IPS DF 6.9 (cell line): ENCODE results near the gene CD93.

Source experiments
- DNase-seq: peaks from one replicate; pipeline ENCODE4 v3.0.0-alpha.2; 2013; ENCODE audit warnings: low read depth, low spot score
- H3K27ac ChIP-seq: one replicate; pipeline ENCODE4 v1.5.1; 2013; ENCODE audit warnings: low read length, control low read depth
- H3K27me3 ChIP-seq: 2 replicates; pipeline ENCODE4 v1.6.1; 2013; ENCODE audit warnings: mild to moderate bottlenecking, low read length; ENCODE audit not compliant: control insufficient read depth, insufficient read depth
- H3K36me3 ChIP-seq: 2 replicates; pipeline ENCODE4 v1.6.1; 2013; ENCODE audit warnings: low read length; ENCODE audit not compliant: control insufficient read depth, insufficient read depth
- H3K4me1 ChIP-seq: 2 replicates; pipeline ENCODE4 v1.6.1; 2013; ENCODE audit warnings: low read length; ENCODE audit not compliant: control insufficient read depth, insufficient read depth
- H3K4me3 ChIP-seq: 2 replicates; pipeline ENCODE4 v1.5.1; 2013; ENCODE audit warnings: mild to moderate bottlenecking, low read length
- H3K9me3 ChIP-seq: 2 replicates; pipeline ENCODE4 v1.6.1; 2013; ENCODE audit warnings: low read length, inconsistent platforms; ENCODE audit not compliant: control insufficient read depth, insufficient read depth
- WGBS: extraction: QIAGEN DNeasy Blood & Tissue Kit; methylation state at CpG from one replicate; pipeline ENCODE4 v1.1.7; 2013; ENCODE audit warnings: mixed read lengths, missing lambda C conversion rate; ENCODE audit not compliant: insufficient read length, insufficient coverage; 5-methylcytosine and 5-hydroxymethylcytosine counted together

CD93 gene

DNA sequence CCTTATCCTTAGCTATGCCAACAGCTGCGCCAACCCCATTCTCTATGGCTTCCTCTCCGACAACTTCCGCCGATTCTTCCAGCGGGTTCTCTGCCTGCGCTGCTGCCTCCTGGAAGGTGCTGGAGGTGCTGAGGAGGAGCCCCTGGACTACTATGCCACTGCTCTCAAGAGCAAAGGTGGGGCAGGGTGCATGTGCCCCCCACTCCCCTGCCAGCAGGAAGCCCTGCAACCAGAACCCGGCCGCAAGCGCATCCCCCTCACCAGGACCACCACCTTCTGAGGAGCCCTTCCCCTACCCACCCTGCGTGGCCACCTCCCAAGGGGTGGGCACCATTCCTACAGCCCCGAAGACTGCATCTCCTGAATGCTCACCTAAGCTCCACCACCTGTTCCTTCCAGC is 49.8 kb downstream of the CD93 start:
- Histone ChIP-seq H3K27ac (no peak overlapping the region), H3K9me3 (no peaks in the 10 kb centered on the region), H3K4me1 (0 out of 2 replicates have a peak, but pooled peaks cover 3% of the 10 kb centered on the region), H3K4me3 (no peak overlapping the region), H3K36me3 (no peaks in the 10 kb centered on the region), H3K27me3 (peaks cover 22% of the 10 kb centered on the region; the same call in 1 of the 2 replicates)
- no CpG with 5 or more reads among the region's 11 CpGs for WGBS
- no peak for DNase-seq

DNA sequence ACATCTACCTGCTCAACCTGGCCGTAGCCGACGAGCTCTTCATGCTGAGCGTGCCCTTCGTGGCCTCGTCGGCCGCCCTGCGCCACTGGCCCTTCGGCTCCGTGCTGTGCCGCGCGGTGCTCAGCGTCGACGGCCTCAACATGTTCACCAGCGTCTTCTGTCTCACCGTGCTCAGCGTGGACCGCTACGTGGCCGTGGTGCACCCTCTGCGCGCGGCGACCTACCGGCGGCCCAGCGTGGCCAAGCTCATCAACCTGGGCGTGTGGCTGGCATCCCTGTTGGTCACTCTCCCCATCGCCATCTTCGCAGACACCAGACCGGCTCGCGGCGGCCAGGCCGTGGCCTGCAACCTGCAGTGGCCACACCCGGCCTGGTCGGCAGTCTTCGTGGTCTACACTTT is 50.4 kb downstream of the CD93 start:
- H3K27me3 ChIP-seq = peaks cover 22% of the 10 kb centered on the region; the same call in 1 of the 2 replicates
- no peak overlapping the region for H3K27ac ChIP-seq
- no peak overlapping the region for H3K4me3 ChIP-seq
- H3K9me3 ChIP-seq = no peaks in the 10 kb centered on the region
- no peaks in the 10 kb centered on the region for H3K36me3 ChIP-seq
- no peak for DNase-seq
- no CpG with 5 or more reads among the region's 41 CpGs for WGBS
- 0 out of 2 replicates have a peak, but pooled peaks cover 3% of the 10 kb centered on the region for H3K4me1 ChIP-seq

DNA sequence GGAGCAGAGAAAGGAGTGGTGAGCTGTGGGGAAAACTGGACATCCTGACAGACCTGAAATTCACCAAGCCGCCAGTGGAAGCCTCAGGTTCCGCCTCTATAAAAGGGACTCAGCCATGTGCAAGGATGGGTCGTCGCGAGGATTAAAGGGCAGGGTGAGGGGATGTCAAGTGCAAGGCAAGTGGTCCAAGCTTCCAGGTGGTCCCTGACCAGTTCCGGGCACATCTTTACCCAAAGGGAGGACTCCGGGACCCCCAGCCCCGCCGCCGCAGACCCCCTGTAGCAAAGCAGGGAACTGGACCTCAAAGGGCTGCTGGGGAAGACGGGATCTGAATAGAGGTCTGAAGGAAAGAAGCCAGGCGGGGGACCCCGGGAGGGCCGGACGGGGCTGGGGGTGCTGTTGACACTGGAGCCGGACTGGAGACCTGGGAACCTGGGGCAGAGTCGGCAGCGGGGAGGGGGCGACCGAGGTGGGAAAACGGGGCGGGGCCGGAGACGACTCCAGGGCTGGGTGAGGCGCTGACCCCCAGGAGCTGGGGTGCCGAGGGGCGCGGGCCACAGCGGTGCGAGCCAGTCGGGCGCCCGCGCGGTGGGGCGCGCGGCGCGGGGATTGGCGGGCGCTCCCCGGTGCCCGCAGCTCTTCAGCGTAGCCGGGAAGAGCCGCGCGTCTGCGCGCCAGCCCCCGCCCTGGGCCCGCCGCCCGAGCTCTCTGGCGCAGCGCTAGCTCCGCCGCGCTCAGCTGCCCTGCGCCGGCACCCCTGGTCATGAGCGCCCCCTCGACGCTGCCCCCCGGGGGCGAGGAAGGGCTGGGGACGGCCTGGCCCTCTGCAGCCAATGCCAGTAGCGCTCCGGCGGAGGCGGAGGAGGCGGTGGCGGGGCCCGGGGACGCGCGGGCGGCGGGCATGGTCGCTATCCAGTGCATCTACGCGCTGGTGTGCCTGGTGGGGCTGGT is 51.1 kb downstream of the CD93 start, which contains the start of gene SSTR4:
SSTR4 (plus strand) TSS at position 592 of the 951 bp plus-strand sequence; CDS start at position 764, 172 bp downstream.
- WGBS = no CpG with 5 or more reads among the region's 83 CpGs
- Histone ChIP-seq H3K27ac (no peak within 1 kb of the TSS), H3K9me3 (no peaks in the 10 kb centered on the region), H3K4me3 (peak within 1 kb of the TSS; percentile 25; the same call in 1 of the 2 replicates), H3K27me3 (peaks cover 22% of the 10 kb centered on the region; the same call in 1 of the 2 replicates), H3K4me1 (0 out of 2 replicates have a peak, but pooled peaks cover 3% of the 10 kb centered on the region), H3K36me3 (no peaks in the 10 kb centered on the region)
- no peak for DNase-seq

DNA sequence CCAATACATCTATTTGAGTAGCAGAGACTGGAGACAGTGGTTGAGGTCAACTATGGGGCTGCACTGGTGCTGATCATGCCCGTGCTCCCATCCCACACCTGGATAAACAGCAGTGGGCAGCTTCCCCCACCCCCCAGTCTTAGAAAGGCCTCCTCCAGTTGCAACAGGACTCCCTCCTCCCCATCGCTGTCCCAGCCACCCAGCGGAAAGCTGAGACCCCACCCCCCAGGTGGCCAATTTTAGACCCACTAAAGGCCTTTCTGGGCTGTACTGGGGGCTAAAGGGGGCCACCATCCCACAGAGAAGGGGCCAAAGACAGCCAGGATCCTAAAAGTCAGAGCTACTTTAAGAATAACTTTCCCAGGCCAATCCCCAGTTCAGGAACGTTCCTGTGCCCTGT is 52.2 kb downstream of the CD93 start:
- H3K36me3 ChIP-seq = no peaks in the 10 kb centered on the region
- no peaks in the 10 kb centered on the region for H3K9me3 ChIP-seq
- no peak overlapping the region for H3K4me3 ChIP-seq
- H3K27ac ChIP-seq = no peak overlapping the region
- peaks cover 22% of the 10 kb centered on the region; the same call in 1 of the 2 replicates for H3K27me3 ChIP-seq
- WGBS = no CpG with 5 or more reads among the region's 4 CpGs
- no peak for DNase-seq
- 0 out of 2 replicates have a peak, but pooled peaks cover 3% of the 10 kb centered on the region for H3K4me1 ChIP-seq

DNA sequence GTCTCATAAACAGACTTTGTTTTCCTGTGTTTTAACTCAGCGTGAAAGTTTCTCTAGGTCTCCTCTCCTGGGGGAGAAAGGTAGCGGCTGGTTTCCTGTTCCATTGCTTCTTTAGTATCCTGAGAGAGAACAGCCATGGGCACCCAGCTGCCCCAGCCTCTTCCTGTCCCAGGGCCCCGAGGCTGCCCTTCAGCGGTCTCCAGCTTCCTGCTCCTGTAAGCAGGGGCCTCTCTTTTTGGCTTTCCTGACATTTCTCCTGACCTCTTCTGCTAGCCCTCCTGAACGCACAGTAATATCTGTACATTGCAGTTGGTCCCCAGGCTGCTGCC is 53.4 kb downstream of the CD93 start:
- no peak overlapping the region for H3K27ac ChIP-seq
- 0 out of 2 replicates have a peak, but pooled peaks cover 3% of the 10 kb centered on the region for H3K4me1 ChIP-seq
- no peaks in the 10 kb centered on the region for H3K9me3 ChIP-seq
- H3K36me3 ChIP-seq = no peaks in the 10 kb centered on the region
- H3K4me3 ChIP-seq = no peak overlapping the region
- no peak for DNase-seq
- peaks cover 22% of the 10 kb centered on the region; the same call in 1 of the 2 replicates for H3K27me3 ChIP-seq
- WGBS = no CpG with 5 or more reads among the region's 5 CpGs

DNA sequence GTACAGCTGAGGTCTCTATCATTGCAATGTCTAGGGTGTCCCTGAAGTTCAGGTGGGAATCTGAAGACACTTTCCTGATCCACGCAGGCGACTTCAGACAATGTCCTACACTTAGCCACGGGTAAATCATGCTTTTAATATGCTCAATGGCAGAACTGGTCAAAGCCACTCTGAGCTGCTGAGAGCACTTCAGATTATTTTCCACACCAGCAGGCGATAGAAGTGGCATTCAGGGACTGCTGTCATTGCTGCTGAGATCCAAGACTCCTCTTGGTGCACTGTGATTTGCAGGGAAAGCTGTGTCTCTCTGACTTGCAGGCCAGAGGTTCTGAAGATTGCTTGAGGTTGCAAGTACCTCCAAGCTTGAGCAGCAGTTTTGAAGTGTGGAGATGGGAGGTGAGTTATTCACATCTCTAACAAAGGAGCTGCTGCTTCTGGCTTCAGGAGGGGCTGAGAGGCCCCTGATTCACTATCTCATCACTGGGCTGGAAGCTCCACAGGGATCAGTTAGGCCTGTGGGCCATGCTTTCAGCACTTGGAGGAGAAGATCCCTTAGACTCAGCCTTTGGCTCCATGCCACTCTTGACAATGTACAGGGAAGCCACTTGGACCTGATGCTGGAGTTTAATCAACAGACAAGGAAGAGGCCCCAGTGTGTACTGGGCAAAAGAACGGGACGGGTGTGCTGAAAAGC is 53.9 kb downstream of the CD93 start:
- WGBS = no CpG with 5 or more reads among the region's 6 CpGs
- Histone ChIP-seq H3K27ac (no peak overlapping the region), H3K4me3 (no peak overlapping the region), H3K9me3 (no peaks in the 10 kb centered on the region), H3K27me3 (peaks cover 22% of the 10 kb centered on the region; the same call in 1 of the 2 replicates), H3K36me3 (no peaks in the 10 kb centered on the region), H3K4me1 (0 out of 2 replicates have a peak, but pooled peaks cover 3% of the 10 kb centered on the region)
- DNase-seq = no peak

DNA sequence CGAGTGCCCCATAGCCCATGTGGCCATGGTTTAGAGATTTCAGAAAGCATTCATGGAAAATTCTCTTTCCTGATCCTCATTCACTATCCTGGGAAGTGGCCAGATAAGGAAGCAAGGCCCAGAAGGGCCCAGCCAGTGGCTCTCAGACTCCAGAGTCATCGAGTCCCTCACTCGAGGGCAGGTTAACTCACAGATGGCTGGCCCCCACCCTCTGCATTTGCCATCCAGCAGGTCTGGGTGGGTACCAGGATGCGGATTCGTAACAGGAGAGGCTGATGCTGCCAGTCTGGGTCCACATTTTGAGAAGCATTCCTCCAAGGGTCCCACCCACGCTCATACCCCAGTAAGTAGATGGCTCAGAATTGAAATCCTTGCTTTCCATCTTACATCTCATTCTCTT is 54.8 kb downstream of the CD93 start:
- H3K36me3 ChIP-seq = no peaks in the 10 kb centered on the region
- no peak overlapping the region for H3K4me3 ChIP-seq
- WGBS = no CpG with 5 or more reads among the region's 6 CpGs
- H3K9me3 ChIP-seq = no peaks in the 10 kb centered on the region
- H3K27ac ChIP-seq = no peak overlapping the region
- H3K27me3 ChIP-seq = peaks cover 17% of the 10 kb centered on the region; the same call in 1 of the 2 replicates
- H3K4me1 ChIP-seq = 0 out of 2 replicates have a peak, but pooled peaks cover 3% of the 10 kb centered on the region
- no peak for DNase-seq
